ENCODE results near the gene PMF1.

GRCh38 chr1:156238248-156238647, 25.4 kb downstream of the PMF1 start:
- TF ChIP-seq CTCF (conservative IDR thresholded peaks at IDR 0.05) (no peak), ZFX (IDR thresholded peaks at IDR 0.05) (no peak)
